Rectal smooth muscle tissue (tissue), 1 donor: ENCODE measurements around the gene CFAP92.
A peak's percentile ranks its signal among the peaks of the same experiment; 100 is the strongest.
"Not testable (repeated sequence)": the region's sequence is repeated elsewhere in the genome, so short reads cannot be mapped to it uniquely, and the experiment has no call there.

Experiments used
- H3K27ac ChIP-seq: one replicate; pipeline ENCODE4 v1.7.0; 2013; ENCODE audit warnings: low read depth, low read length, inconsistent platforms
- H3K27me3 ChIP-seq: one replicate; pipeline ENCODE4 v1.7.0; 2013; ENCODE audit warnings: low read length; ENCODE audit not compliant: control insufficient read depth, insufficient read depth
- H3K36me3 ChIP-seq: one replicate; pipeline ENCODE4 v1.7.0; 2013; ENCODE audit warnings: low read length; ENCODE audit not compliant: control insufficient read depth, insufficient read depth
- H3K4me1 ChIP-seq: one replicate; pipeline ENCODE4 v1.7.0; 2013; ENCODE audit warnings: low read length; ENCODE audit not compliant: control insufficient read depth, insufficient read depth
- H3K4me3 ChIP-seq: one replicate; pipeline ENCODE4 v1.7.0; 2013; ENCODE audit warnings: low read length
- H3K9ac ChIP-seq: one replicate; pipeline ENCODE4 v1.7.0; 2013; ENCODE audit warnings: low read length

Gene CFAP92

GRCh38 chr3:128907706-128908445 is 86.0 kb downstream of the CFAP92 start:
- no peaks in the 10 kb centered on the region for H3K4me1 ChIP-seq
- H3K36me3 ChIP-seq = peaks cover 63% of the 10 kb centered on the region
- no peaks in the 10 kb centered on the region for H3K27me3 ChIP-seq
- no peak overlapping the region for H3K9ac ChIP-seq
- H3K27ac ChIP-seq = no peak overlapping the region
- H3K4me3 ChIP-seq = no peak overlapping the region

GRCh38 chr3:128906804-128907525 is 86.9 kb downstream of the CFAP92 start:
- Histone ChIP-seq H3K27me3 (no peaks in the 10 kb centered on the region), H3K36me3 (peaks cover 60% of the 10 kb centered on the region), H3K4me3 (no peak overlapping the region), H3K27ac (no peak overlapping the region), H3K9ac (no peak overlapping the region), H3K4me1 (no peaks in the 10 kb centered on the region)

GRCh38 chr3:128906031-128906803 is 87.7 kb downstream of the CFAP92 start:
- no peaks in the 10 kb centered on the region for H3K27me3 ChIP-seq
- H3K4me3 ChIP-seq = no peak overlapping the region
- no peaks in the 10 kb centered on the region for H3K4me1 ChIP-seq
- H3K27ac ChIP-seq = no peak overlapping the region
- peaks cover 59% of the 10 kb centered on the region for H3K36me3 ChIP-seq
- no peak overlapping the region for H3K9ac ChIP-seq

GRCh38 chr3:128903501-128903900 is 90.4 kb downstream of the CFAP92 start:
- no peak overlapping the region for H3K27ac ChIP-seq
- H3K4me3 ChIP-seq = no peak overlapping the region
- H3K27me3 ChIP-seq = no peaks in the 10 kb centered on the region
- H3K4me1 ChIP-seq = no peaks in the 10 kb centered on the region
- peaks cover 59% of the 10 kb centered on the region for H3K36me3 ChIP-seq
- H3K9ac ChIP-seq = no peak overlapping the region

GRCh38 chr3:128902426-128902825 is 91.5 kb downstream of the CFAP92 start:
- no peak overlapping the region for H3K9ac ChIP-seq
- H3K27me3 ChIP-seq = no peaks in the 10 kb centered on the region
- peaks cover 53% of the 10 kb centered on the region for H3K36me3 ChIP-seq
- no peak overlapping the region for H3K4me3 ChIP-seq
- no peak overlapping the region for H3K27ac ChIP-seq
- no peaks in the 10 kb centered on the region for H3K4me1 ChIP-seq

GRCh38 chr3:128895843-128896697 is 97.8 kb downstream of the CFAP92 start:
- peak overlapping the region; percentile 64 for H3K27ac ChIP-seq
- peaks cover 43% of the 10 kb centered on the region for H3K36me3 ChIP-seq
- no peaks in the 10 kb centered on the region for H3K27me3 ChIP-seq
- H3K4me3 ChIP-seq = no peak overlapping the region
- H3K9ac ChIP-seq = no peak overlapping the region
- no peaks in the 10 kb centered on the region for H3K4me1 ChIP-seq

GRCh38 chr3:128889139-128889894 is 104.6 kb downstream of the CFAP92 start:
- no peaks in the 10 kb centered on the region for H3K27me3 ChIP-seq

GRCh38 chr3:128884992-128885391 is 108.9 kb downstream of the CFAP92 start:
- peaks cover 2% of the 10 kb centered on the region for H3K36me3 ChIP-seq
- H3K4me1 ChIP-seq = peaks cover 4% of the 10 kb centered on the region

More at GRCh38 chr3:128889139-128889894, 104.6 kb downstream of the CFAP92 start:
- Histone ChIP-seq H3K27ac (no peak overlapping the region), H3K4me1 (no peaks in the 10 kb centered on the region), H3K36me3 (peaks cover 5% of the 10 kb centered on the region), H3K9ac (no peak overlapping the region), H3K4me3 (no peak overlapping the region)

GRCh38 chr3:128882719-128883118 is 111.2 kb downstream of the CFAP92 start:
- no peak overlapping the region for H3K27ac ChIP-seq
- no peak overlapping the region for H3K4me3 ChIP-seq
- no peak overlapping the region for H3K9ac ChIP-seq
- no peaks in the 10 kb centered on the region for H3K27me3 ChIP-seq
- peaks cover 7% of the 10 kb centered on the region for H3K4me1 ChIP-seq
- peaks cover 2% of the 10 kb centered on the region for H3K36me3 ChIP-seq

More at GRCh38 chr3:128884992-128885391, 108.9 kb downstream of the CFAP92 start:
- Histone ChIP-seq H3K9ac (no peak overlapping the region), H3K27ac (no peak overlapping the region), H3K27me3 (no peaks in the 10 kb centered on the region), H3K4me3 (no peak overlapping the region)

GRCh38 chr3:128881576-128881975 is 112.3 kb downstream of the CFAP92 start:
- Histone ChIP-seq H3K27ac (no peak overlapping the region), H3K9ac (no peak overlapping the region), H3K4me1 (peaks cover 7% of the 10 kb centered on the region), H3K36me3 (no peaks in the 10 kb centered on the region), H3K27me3 (no peaks in the 10 kb centered on the region), H3K4me3 (no peak overlapping the region)

GRCh38 chr3:128880455-128880854 is 113.4 kb downstream of the CFAP92 start:
- H3K27me3 ChIP-seq, H3K27ac ChIP-seq, H3K4me1 ChIP-seq, H3K36me3 ChIP-seq, H3K9ac ChIP-seq: not testable (repeated sequence)
- peak overlapping the region; percentile 90 for H3K4me3 ChIP-seq
